OCI-LY7 (cell line): ENCODE measurements around the gene ADARB2. TPM values are rescaled to one million over a fixed set of nuclear protein-coding genes. Genes with fewer than 3 reads are reported as not detected.
A peak's percentile ranks its signal among the peaks of the same experiment; 100 is the strongest.

ENCODE experiments used
- BruUV-seq: library from RNA; stranded (reverse); fragments of 400-500 nt; replicated peaks from 2 replicates; lab custom pipeline; 2021; lab: Mats Ljungman, UMichigan
- CTCF ChIA-PET: fragments of 300-600 bp; sonication (Branson Sonifier 250); formaldehyde crosslinking; loops from one replicate; lab custom pipeline; 2022; ENCODE audit warnings: antibody characterized with exemption; ENCODE audit not compliant: unreplicated experiment; lab: Charles Lee
- POLR2A ChIA-PET: fragments of 300-600 bp; sonication (Branson Sonifier 250); formaldehyde crosslinking; loops from one replicate; lab custom pipeline; 2022; ENCODE audit warnings: antibody characterized with exemption; lab: Charles Lee
- DNase-seq: peaks from one replicate; pipeline ENCODE4 v3.0.0-alpha.2; 2015; ENCODE audit warnings: low spot score
- H2AFZ ChIP-seq: fragments of 200-600 bp; sonication (generic), shearing (Covaris generic); 2 replicates; pipeline ENCODE4 v1.6.1; 2014; ENCODE audit warnings: mild to moderate bottlenecking, antibody characterized with exemption, low read length, moderate library complexity
- H3K27ac ChIP-seq: fragments of 200-600 bp; sonication (generic); 2 replicates; pipeline ENCODE4 v1.5.1; 2014; ENCODE audit warnings: mixed run types, low read depth, mild to moderate bottlenecking, moderate library complexity, low read length, inconsistent platforms; ENCODE audit not compliant: poor library complexity, severe bottlenecking
- H3K36me3 ChIP-seq: fragments of 200-600 bp; sonication (generic); 2 replicates; pipeline ENCODE4 v1.6.1; 2014; ENCODE audit warnings: mild to moderate bottlenecking, antibody characterized with exemption, low read length, moderate library complexity, mixed read lengths; ENCODE audit not compliant: insufficient read depth
- H3K4me1 ChIP-seq: fragments of 200-600 bp; sonication (generic); 2 replicates; pipeline ENCODE4 v1.5.1; 2014; ENCODE audit warnings: mild to moderate bottlenecking, low read length; ENCODE audit not compliant: insufficient read depth, poor library complexity, severe bottlenecking
- H3K4me2 ChIP-seq: fragments of 200-600 bp; sonication (generic); 2 replicates; pipeline ENCODE4 v1.6.1; 2014; ENCODE audit warnings: mild to moderate bottlenecking, low read length
- H3K4me3 ChIP-seq: fragments of 200-600 bp; sonication (generic); 2 replicates; pipeline ENCODE4 v1.5.1; 2014; ENCODE audit warnings: mild to moderate bottlenecking, low read depth, low read length; ENCODE audit not compliant: poor library complexity, severe bottlenecking
- H3K79me2 ChIP-seq: fragments of 200-600 bp; sonication (generic); 2 replicates; pipeline ENCODE4 v1.6.1; 2016; ENCODE audit warnings: low read depth, mild to moderate bottlenecking, low read length, moderate library complexity, mixed read lengths; ENCODE audit not compliant: insufficient read depth
- H3K9me2 ChIP-seq: fragments of 200-600 bp; sonication (generic); 2 replicates; pipeline ENCODE4 v1.6.1; 2016; ENCODE audit warnings: mild to moderate bottlenecking, low read length, mixed read lengths; ENCODE audit not compliant: insufficient read depth
- H3K9me3 ChIP-seq: fragments of 200-600 bp; sonication (generic); 2 replicates; pipeline ENCODE4 v1.6.1; 2014; ENCODE audit warnings: mild to moderate bottlenecking, mixed run types, low read length, mixed read lengths
- H4K20me1 ChIP-seq: fragments of 200-600 bp; sonication (generic); 2 replicates; pipeline ENCODE4 v1.6.1; 2014; ENCODE audit warnings: mild to moderate bottlenecking, antibody characterized with exemption, low read length, moderate library complexity, mixed read lengths; ENCODE audit not compliant: insufficient read depth
- EZH2phosphoT487 ChIP-seq: fragments of 200-600 bp; sonication (generic); IDR thresholded peaks from 2 replicates; pipeline ENCODE4 v1.6.1; 2018; ENCODE audit warnings: low read depth, borderline replicate concordance, mild to moderate bottlenecking, mixed run types, antibody characterized with exemption, low read length, moderate library complexity, mixed read lengths
- intact Hi-C: fragments of 100-400 bp; cut with micrococcal nuclease; formaldehyde crosslinking; loops from one replicate; pipeline ENCODE4 v1.10.0; 2022; ENCODE audit not compliant: unreplicated experiment
- total RNA-seq, 2 experiments: library from RNA; depleted of rRNA in 1 of 2; stranded (reverse); fragments of >200 nt in 1 of 2; shearing (Covaris generic) in 1 of 2; gene quantifications; 2 replicates each; pipeline ENCODE4 v1.2.3, GENCODE V29; 2014 to 2022
- TF ChIP-seq, protein P1 (sequence below): fragments of 200-600 bp; sonication (generic); conservative IDR thresholded peaks from 2 replicates; pipeline ENCODE4 v1.5.1; 2014; ENCODE audit warnings: mild to moderate bottlenecking, antibody characterized with exemption, low read length, moderate library complexity, mixed read lengths

Gene ADARB2
- total RNA-seq, 2 experiments from 2014 or later = 0.03 TPM; not detected in 1

DNA sequence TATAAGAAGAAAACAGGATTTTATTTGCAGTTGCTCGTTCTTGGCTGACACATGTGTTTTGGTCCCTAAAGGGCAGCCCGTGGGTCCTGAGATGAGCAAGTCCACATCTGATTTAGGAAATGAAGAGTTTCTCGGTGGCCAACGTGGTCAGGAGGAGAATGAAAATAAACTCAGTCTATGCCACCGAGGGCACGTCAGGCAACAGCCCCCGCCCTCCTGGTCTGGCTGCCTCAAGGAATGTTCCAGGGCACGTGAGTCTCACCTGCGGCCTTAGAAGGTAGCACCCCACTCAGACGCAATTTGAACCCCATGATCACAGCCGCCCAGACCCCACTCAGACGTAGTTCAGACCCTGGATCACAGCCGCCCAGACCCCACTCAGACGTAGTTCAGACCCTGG is 197.2 kb downstream of the ADARB2 start:
- intact Hi-C loops = no loop called here
- BruUV-seq = no TSS peak

DNA sequence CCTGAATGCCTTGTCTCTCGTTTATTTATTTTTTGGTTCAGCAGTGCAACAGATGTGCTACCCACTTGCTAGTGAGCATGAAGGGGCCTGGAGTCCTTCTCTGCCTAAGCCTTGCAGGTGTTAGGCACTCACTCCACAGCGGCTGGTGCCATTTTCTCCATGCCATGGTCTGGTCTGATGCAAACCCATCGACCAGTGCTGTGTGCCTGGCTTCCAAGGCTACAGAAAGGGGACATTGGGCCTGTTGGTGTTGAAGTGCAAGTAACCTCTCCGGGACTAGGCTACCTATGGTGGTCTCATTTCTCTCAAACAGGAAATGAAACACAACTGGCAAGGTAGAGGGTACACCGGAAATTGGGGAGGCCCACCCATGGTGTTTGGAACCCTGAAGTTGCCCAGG is 198.1 kb downstream of the ADARB2 start:
- Histone ChIP-seq H2AFZ (no peak overlapping the region), H3K79me2 (no peaks in the 10 kb centered on the region), H3K4me3 (no peak overlapping the region), H3K4me2 (peak overlapping the region; percentile 32), H3K9me2 (no peaks in the 10 kb centered on the region), H4K20me1 (no peaks in the 10 kb centered on the region), H3K4me1 (peaks cover 13% of the 10 kb centered on the region), H3K36me3 (no peaks in the 10 kb centered on the region), H3K9me3 (no peaks in the 10 kb centered on the region), H3K27ac (no peak overlapping the region)
- intact Hi-C loops = no loop called here
- no TSS peak for BruUV-seq
- peak; percentile 6 for DNase-seq
- ChIA-PET CTCF (no interaction called here), POLR2A (interaction anchor here (0.6 kb wide), 1 partner anchor 103 kb away, joined by 3 read pairs; no protein-coding TSS in a partner anchor)
- TF ChIP-seq EZH2phosphoT487 = no peak
- TF ChIP-seq, protein P1, sequence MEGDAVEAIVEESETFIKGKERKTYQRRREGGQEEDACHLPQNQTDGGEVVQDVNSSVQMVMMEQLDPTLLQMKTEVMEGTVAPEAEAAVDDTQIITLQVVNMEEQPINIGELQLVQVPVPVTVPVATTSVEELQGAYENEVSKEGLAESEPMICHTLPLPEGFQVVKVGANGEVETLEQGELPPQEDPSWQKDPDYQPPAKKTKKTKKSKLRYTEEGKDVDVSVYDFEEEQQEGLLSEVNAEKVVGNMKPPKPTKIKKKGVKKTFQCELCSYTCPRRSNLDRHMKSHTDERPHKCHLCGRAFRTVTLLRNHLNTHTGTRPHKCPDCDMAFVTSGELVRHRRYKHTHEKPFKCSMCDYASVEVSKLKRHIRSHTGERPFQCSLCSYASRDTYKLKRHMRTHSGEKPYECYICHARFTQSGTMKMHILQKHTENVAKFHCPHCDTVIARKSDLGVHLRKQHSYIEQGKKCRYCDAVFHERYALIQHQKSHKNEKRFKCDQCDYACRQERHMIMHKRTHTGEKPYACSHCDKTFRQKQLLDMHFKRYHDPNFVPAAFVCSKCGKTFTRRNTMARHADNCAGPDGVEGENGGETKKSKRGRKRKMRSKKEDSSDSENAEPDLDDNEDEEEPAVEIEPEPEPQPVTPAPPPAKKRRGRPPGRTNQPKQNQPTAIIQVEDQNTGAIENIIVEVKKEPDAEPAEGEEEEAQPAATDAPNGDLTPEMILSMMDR = no peak

More for the DNA sequence above, 197.2 kb downstream of the ADARB2 start:
- H3K4me3 ChIP-seq = no peak overlapping the region
- POLR2A ChIA-PET = no interaction called here
- no peak for TF ChIP-seq EZH2phosphoT487
- TF ChIP-seq, protein P1 = no peak
- CTCF ChIA-PET = no interaction called here
- peaks cover 13% of the 10 kb centered on the region for H3K4me1 ChIP-seq
- H3K4me2 ChIP-seq = peak overlapping the region; percentile 32; the same call in 1 of the 2 replicates
- H3K9me2 ChIP-seq = no peaks in the 10 kb centered on the region
- no peak overlapping the region for H2AFZ ChIP-seq
- H3K9me3 ChIP-seq = no peaks in the 10 kb centered on the region
- no peak for DNase-seq
- H4K20me1 ChIP-seq = no peaks in the 10 kb centered on the region
- H3K36me3 ChIP-seq = no peaks in the 10 kb centered on the region
- H3K27ac ChIP-seq = no peak overlapping the region
- no peaks in the 10 kb centered on the region for H3K79me2 ChIP-seq

DNA sequence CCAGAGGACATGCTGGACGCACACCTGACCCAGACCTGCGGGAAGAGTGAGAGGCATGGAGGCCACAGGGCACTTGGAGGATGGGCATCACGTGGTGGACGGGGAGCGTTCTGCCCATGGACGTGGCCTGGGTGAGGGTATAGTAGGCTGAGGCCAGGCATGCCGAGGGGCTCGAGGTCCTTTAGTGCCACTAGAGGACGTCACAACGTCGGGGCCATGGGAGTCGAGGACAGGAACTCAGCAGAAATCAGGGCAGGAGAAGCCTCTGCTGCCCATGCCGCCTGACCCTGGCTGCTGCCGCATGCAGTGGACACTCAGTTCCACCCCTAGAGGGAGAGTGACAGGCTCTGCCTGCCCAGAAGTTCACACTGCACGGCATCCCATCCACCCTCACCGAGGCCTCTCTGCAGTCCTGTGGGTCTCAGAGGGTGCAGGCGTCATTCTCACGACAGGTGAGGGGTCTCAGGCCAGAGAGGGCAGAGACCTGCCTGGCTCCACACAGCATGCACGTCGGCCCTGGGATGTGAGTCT is 198.7 kb downstream of the ADARB2 start:
- Histone ChIP-seq H3K4me1 (peaks cover 13% of the 10 kb centered on the region), H3K4me2 (no peak overlapping the region), H3K4me3 (no peak overlapping the region), H3K27ac (no peak overlapping the region), H4K20me1 (no peaks in the 10 kb centered on the region), H3K36me3 (no peaks in the 10 kb centered on the region), H3K9me3 (no peaks in the 10 kb centered on the region), H3K79me2 (no peaks in the 10 kb centered on the region), H2AFZ (no peak overlapping the region), H3K9me2 (no peaks in the 10 kb centered on the region)
- no peak for TF ChIP-seq EZH2phosphoT487
- TF ChIP-seq, protein P1 = no peak
- CTCF ChIA-PET = no interaction called here
- BruUV-seq = no TSS peak
- no peak for DNase-seq
- POLR2A ChIA-PET = no interaction called here
- intact Hi-C loops = no loop called here
